ENCODE measurements around the gene PNLIPRP1.

Gene PNLIPRP1

DNA sequence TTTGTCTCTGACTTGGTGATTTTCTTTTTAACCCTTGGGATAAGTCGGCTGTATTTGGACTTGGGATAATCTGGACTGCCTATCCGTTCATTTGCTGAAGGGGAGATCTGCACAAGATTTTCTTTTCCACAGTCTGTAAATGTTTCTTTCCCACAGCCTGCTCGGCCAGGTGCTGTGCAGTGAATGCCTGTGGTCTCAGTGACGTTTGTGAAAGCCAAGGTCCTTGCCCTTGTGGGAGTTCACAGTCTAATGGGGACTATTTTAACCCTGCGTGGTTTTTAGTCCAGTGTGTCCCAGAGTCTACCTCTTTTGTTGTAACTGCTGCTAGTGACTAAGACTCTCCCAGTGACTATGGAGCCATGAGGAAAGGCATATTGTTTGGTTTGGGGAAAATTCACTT is 36.1 kb upstream of the PNLIPRP1 start:
- TF ChIP-seq, protein P1, sequence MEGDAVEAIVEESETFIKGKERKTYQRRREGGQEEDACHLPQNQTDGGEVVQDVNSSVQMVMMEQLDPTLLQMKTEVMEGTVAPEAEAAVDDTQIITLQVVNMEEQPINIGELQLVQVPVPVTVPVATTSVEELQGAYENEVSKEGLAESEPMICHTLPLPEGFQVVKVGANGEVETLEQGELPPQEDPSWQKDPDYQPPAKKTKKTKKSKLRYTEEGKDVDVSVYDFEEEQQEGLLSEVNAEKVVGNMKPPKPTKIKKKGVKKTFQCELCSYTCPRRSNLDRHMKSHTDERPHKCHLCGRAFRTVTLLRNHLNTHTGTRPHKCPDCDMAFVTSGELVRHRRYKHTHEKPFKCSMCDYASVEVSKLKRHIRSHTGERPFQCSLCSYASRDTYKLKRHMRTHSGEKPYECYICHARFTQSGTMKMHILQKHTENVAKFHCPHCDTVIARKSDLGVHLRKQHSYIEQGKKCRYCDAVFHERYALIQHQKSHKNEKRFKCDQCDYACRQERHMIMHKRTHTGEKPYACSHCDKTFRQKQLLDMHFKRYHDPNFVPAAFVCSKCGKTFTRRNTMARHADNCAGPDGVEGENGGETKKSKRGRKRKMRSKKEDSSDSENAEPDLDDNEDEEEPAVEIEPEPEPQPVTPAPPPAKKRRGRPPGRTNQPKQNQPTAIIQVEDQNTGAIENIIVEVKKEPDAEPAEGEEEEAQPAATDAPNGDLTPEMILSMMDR (IDR thresholded peaks at IDR 0.05; ENCODE audit: low read depth, low read length), result no peak
- no peak for DNase-seq (ENCODE audit: low read depth in 2 of 2)
- H3K4me3 ChIP-seq (replicated peaks in 1 of 2; ENCODE audit: low read depth in 2 of 2, low read length in 2 of 2), result no peak overlapping the region

DNA sequence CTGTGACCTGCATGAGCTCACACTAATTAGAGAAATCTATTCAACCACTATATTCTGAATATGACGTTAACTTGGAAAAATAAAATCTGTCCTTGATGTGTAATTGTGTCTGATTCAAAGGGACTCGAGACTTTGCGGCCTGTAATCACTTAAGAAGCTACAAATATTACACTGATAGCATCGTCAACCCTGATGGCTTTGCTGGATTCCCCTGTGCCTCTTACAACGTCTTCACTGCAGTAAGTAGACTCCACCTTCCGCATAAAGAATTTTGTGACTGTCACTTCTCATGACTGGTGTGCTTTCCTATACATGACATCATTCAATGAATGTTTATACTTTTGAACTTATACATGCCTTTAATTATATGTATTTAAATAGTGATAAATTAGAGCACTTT is 34.9 kb upstream of the PNLIPRP1 start:
- TF ChIP-seq, protein P1 (IDR thresholded peaks at IDR 0.05; ENCODE audit: low read depth, low read length), result no peak
- no peak for DNase-seq (ENCODE audit: low read depth in 2 of 2)
- no peak overlapping the region for H3K4me3 ChIP-seq (replicated peaks in 1 of 2; ENCODE audit: low read depth in 2 of 2, low read length in 2 of 2)

DNA sequence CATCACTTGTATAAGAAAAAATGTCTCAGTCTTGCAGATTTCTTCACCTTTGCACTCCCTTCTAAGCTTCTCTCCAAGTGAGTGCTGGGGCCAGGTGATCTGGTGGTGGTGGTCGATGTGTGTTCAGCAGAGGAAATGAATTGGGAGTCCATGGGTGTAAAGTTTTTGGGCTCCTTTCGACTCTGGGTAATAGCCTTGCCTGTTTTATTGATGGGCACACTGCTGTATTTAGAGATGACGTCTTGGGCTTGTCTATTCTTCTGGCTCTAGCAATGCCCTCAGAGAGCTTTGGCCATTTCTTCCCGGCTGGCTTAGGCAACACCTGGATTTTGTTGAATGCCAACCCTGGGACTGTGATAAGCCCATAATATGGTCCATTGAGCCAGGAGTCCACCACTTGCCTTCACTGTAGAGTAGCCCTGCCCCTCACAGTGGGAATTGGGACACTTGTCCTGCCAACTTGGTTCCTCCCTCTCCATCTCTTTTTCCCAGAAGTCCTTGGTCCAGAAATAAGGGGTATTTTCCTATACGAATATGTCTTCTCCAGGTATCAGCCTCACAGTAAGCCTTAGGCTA is 33.4 kb upstream of the PNLIPRP1 start:
- TF ChIP-seq, protein P1 (IDR thresholded peaks at IDR 0.05; ENCODE audit: low read depth, low read length), result no peak
- no peak for DNase-seq (ENCODE audit: low read depth in 2 of 2)
- no peak overlapping the region for H3K4me3 ChIP-seq (replicated peaks in 1 of 2; ENCODE audit: low read depth in 2 of 2, low read length in 2 of 2)

DNA sequence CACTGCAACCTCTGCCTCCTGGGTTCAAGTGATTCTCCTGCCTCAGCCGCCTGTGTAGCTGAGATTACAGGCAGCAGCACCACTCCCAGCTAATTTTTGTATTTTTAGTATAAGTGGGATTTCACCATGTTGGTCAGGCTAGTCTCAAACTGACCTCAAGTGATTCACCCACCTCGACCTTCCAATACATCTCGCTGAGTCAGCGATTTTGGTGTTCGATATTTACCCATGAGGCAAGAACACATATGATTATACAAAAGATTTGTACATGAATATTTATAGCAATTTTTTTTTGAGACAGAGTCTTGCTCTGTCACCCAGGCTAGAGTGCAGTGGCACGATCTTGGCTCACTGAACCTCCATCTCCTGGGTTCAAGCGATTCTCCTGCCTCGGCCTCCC is 25.2 kb upstream of the PNLIPRP1 start:
- no peak for DNase-seq (ENCODE audit: low read depth in 2 of 2)
- TF ChIP-seq, protein P1 (IDR thresholded peaks at IDR 0.05; ENCODE audit: low read depth, low read length), result no peak
- H3K4me3 ChIP-seq (replicated peaks in 1 of 2; ENCODE audit: low read depth in 2 of 2, low read length in 2 of 2), result no peak overlapping the region

DNA sequence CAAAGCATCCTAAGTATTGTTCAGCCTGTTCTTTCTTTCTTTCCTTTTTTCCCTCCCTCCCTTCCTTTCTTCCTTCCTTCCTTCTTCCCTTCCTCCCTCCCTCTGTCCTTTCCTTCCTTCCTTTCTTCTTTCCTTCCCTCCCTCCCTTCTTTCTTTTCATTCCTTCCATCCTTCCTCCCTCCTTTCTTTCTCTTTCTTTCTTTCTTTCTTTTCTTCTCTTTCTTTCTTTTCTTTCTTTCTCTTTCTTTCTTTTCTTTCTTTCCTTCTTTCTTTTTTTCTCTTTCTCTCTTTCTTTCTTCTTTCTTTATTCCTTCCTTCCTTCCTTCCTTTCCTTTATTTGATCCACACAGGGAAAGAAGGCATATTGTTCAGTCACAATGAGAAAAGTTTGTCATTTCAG is 23.8 kb upstream of the PNLIPRP1 start:
- no peak overlapping the region for H3K4me3 ChIP-seq (replicated peaks in 1 of 2; ENCODE audit: low read depth in 2 of 2, low read length in 2 of 2)
- TF ChIP-seq, protein P1 (IDR thresholded peaks at IDR 0.05; ENCODE audit: low read depth, low read length), result no peak
- DNase-seq (ENCODE audit: low read depth in 2 of 2), result no peak

DNA sequence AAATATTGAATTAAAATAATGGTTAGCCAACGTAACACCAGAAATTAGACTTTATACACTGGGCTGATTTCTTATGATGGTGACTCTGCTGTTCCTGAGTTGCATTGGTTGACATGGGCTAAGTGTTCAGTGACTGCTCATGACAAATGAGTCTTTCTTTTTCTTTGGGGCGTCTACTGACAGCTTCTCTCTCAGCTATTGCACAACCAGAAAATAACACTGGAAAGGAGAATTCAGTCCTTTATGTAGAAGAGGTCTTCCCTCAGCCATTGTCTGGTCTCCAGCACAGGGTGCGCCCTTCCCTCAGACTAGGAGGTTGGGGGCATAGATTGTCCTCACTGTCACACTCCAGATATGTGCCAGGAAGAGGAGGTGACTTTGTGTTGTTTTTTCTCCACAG is 23.4 kb upstream of the PNLIPRP1 start:
- TF ChIP-seq, protein P1 (IDR thresholded peaks at IDR 0.05; ENCODE audit: low read depth, low read length), result no peak
- H3K4me3 ChIP-seq (replicated peaks in 1 of 2; ENCODE audit: low read depth in 2 of 2, low read length in 2 of 2), result no peak overlapping the region
- DNase-seq (ENCODE audit: low read depth in 2 of 2), result no peak

DNA sequence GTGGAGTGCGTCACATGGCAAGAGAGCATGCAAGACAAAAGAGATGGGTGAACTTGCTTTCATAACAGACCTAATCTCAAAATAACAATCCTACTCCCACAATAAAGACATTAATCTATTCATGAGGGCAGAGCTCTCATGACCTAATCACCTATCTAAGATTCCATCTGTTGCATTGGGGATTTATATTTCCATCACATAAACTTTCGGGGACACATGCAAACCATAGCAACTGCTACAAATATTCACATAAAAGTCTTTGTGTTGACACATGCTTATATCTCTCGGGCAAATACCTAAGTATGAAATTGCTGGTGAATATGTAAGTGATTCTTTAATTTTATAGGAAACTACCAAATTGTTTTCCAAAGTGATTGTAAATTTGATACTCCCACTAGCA is 16.0 kb upstream of the PNLIPRP1 start:
- no peak for DNase-seq (ENCODE audit: low read depth in 2 of 2)
- TF ChIP-seq, protein P1 (IDR thresholded peaks at IDR 0.05; ENCODE audit: low read depth, low read length), result no peak
- no peak overlapping the region for H3K4me3 ChIP-seq (replicated peaks in 1 of 2; ENCODE audit: low read depth in 2 of 2, low read length in 2 of 2)

Data from cardiac fibroblast (primary cell).